Loucy (cell line): ENCODE results near the gene C3orf18.

Source experiments
- H2AFZ ChIP-seq: fragments of 200-600 bp; sonication (generic); 2 replicates; pipeline ENCODE4 v1.6.0; 2016; ENCODE audit warnings: antibody characterized with exemption, mild to moderate bottlenecking, low read length, moderate library complexity
- H3F3A ChIP-seq: fragments of 200-600 bp; 2 replicates; pipeline ENCODE4 v1.6.0; 2016; ENCODE audit warnings: antibody characterized with exemption, low read depth, mild to moderate bottlenecking
- H3K27me3 ChIP-seq: fragments of 200-600 bp; sonication (generic); 2 replicates; pipeline ENCODE4 v1.6.1; 2014; ENCODE audit warnings: low read length, mild to moderate bottlenecking; ENCODE audit not compliant: insufficient read depth, poor library complexity, severe bottlenecking
- H3K36me3 ChIP-seq: fragments of 200-600 bp; sonication (generic); 2 replicates; pipeline ENCODE4 v1.6.1; 2016; ENCODE audit warnings: low read length; ENCODE audit not compliant: insufficient read depth
- H3K4me1 ChIP-seq: fragments of 200-600 bp; sonication (generic); 2 replicates; pipeline ENCODE4 v1.5.1; 2014; ENCODE audit warnings: low read length, mild to moderate bottlenecking; ENCODE audit not compliant: insufficient read depth, poor library complexity, severe bottlenecking
- H3K4me2 ChIP-seq: fragments of 200-600 bp; sonication (generic); 2 replicates; pipeline ENCODE4 v1.6.0; 2014; ENCODE audit warnings: antibody characterized with exemption, low read length, low read depth, mild to moderate bottlenecking; ENCODE audit not compliant: poor library complexity, severe bottlenecking
- H3K4me3 ChIP-seq: fragments of 200-600 bp; sonication (generic); 2 replicates; pipeline ENCODE4 v1.5.1; 2014; ENCODE audit warnings: low read length, mild to moderate bottlenecking, mixed read lengths; ENCODE audit not compliant: poor library complexity, severe bottlenecking
- H3K79me2 ChIP-seq: fragments of 200-600 bp; sonication (generic); 2 replicates; pipeline ENCODE4 v1.6.1; 2014; ENCODE audit warnings: low read length; ENCODE audit not compliant: insufficient read depth
- H3K9ac ChIP-seq: fragments of 200-600 bp; sonication (generic); 2 replicates; pipeline ENCODE4 v1.6.0; 2014; ENCODE audit warnings: mild to moderate bottlenecking, low read depth, low read length, moderate library complexity; ENCODE audit not compliant: poor library complexity, severe bottlenecking
- H3K9me2 ChIP-seq: fragments of 200-600 bp; sonication (generic); replicated peaks from 2 replicates; pipeline ENCODE4 v1.6.1; 2016; ENCODE audit warnings: low read depth, low read length, mixed read lengths
- H3K9me3 ChIP-seq: fragments of 200-600 bp; sonication (generic); 2 replicates; pipeline ENCODE4 v1.6.1; 2014; ENCODE audit warnings: mild to moderate bottlenecking, antibody characterized with exemption, low read length, low read depth; ENCODE audit not compliant: insufficient read depth
- H4K20me1 ChIP-seq: fragments of 200-600 bp; sonication (generic); 2 replicates; pipeline ENCODE4 v1.6.0; 2014; ENCODE audit warnings: antibody characterized with exemption, low read length, mild to moderate bottlenecking; ENCODE audit not compliant: insufficient read depth, poor library complexity, severe bottlenecking
- EZH2phosphoT487 ChIP-seq: fragments of 200-600 bp; IDR thresholded peaks from 2 replicates; pipeline ENCODE4 v1.6.1; 2018; ENCODE audit warnings: antibody characterized with exemption, mild to moderate bottlenecking, moderate library complexity, borderline replicate concordance
- TF ChIP-seq, protein P1 (sequence below): fragments of 200-600 bp; sonication (generic); conservative IDR thresholded peaks from 2 replicates; pipeline ENCODE4 v1.5.1; 2014; ENCODE audit warnings: mild to moderate bottlenecking, antibody characterized with exemption, low read length

The C3orf18 gene

DNA sequence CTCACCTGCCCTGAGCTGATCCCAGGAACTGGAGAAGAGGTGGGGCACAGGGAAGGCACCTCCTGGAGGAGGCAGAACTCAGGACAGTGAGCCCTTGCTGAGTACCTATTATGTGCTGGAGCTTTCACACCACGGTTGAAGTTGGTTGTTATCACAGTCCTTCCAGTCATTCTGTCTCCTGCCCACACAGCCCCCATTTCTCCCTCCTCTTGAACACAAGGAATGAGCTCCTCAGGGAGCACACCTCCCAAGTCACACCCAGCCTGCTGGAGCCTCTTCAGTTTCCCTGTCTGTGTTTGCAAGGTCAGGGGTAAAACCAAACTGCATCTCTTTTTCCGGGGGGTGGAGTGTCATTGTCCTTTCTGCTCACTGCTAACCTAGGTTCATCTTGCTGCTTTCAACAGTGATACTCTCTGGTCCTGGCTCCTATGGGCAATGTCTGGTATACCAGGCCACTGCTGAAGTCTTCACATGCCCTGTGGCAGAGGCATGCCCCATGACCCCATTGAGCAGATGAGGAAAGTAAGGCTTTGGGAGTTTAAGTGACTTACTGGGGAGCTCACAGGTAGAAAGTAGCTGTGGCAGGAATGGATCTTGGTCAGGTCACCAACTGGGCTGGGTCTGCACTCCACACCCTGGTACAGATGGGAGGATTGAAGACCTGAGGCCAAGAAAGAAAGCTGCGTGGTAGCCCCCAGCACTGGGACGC is 30.0 kb downstream of the C3orf18 start:
- Histone ChIP-seq H2AFZ (no peak overlapping the region), H3K4me2 (no peak overlapping the region), H3K9me3 (no peaks in the 10 kb centered on the region), H3F3A (no peaks in the 10 kb centered on the region), H3K27me3 (no peaks in the 10 kb centered on the region), H3K36me3 (no peaks in the 10 kb centered on the region), H3K9me2 (no peaks in the 10 kb centered on the region), H3K4me1 (no peaks in the 10 kb centered on the region), H3K9ac (no peak overlapping the region), H3K79me2 (no peaks in the 10 kb centered on the region), H3K4me3 (no peak overlapping the region), H4K20me1 (no peaks in the 10 kb centered on the region)
- TF ChIP-seq, protein P1, sequence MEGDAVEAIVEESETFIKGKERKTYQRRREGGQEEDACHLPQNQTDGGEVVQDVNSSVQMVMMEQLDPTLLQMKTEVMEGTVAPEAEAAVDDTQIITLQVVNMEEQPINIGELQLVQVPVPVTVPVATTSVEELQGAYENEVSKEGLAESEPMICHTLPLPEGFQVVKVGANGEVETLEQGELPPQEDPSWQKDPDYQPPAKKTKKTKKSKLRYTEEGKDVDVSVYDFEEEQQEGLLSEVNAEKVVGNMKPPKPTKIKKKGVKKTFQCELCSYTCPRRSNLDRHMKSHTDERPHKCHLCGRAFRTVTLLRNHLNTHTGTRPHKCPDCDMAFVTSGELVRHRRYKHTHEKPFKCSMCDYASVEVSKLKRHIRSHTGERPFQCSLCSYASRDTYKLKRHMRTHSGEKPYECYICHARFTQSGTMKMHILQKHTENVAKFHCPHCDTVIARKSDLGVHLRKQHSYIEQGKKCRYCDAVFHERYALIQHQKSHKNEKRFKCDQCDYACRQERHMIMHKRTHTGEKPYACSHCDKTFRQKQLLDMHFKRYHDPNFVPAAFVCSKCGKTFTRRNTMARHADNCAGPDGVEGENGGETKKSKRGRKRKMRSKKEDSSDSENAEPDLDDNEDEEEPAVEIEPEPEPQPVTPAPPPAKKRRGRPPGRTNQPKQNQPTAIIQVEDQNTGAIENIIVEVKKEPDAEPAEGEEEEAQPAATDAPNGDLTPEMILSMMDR = no peak
- no peak for TF ChIP-seq EZH2phosphoT487

DNA sequence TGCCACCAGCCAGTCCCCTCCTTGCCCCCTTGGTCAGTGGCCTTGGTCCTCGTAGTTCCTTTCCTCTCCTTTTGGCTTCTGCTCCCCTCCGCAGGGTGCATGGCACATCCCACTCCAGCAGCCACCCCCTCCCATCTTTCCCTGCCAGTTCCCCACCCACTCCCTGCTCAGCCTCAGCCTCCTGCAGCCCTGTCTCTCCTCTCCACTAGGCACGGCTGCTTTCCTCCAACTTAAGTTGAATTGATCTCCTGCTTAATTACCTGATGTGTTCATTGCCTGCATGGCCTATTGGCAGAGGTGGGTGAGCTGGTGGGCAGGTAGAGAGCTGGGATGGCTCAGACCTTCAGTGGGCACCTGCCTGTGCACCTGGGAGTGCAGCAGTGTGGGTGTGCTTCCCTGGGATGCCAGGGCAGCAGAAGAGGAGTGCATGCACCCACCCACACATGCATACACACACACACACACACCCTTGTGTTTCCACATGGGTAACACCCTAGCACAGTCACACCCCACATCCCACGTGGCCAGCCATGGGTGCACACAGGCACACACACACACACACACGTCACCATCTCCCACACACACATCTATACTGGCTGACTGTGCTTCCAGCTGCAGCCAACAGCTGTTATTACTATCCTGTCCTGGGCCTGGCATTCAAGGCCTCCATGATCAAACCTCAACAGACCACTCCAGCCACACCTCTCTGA is 30.9 kb downstream of the C3orf18 start:
- Histone ChIP-seq H3K27me3 (no peaks in the 10 kb centered on the region), H3F3A (no peaks in the 10 kb centered on the region), H3K4me2 (no peak overlapping the region), H3K36me3 (no peaks in the 10 kb centered on the region), H3K79me2 (no peaks in the 10 kb centered on the region), H3K9ac (no peak overlapping the region), H3K9me3 (no peaks in the 10 kb centered on the region), H4K20me1 (no peaks in the 10 kb centered on the region), H3K4me1 (no peaks in the 10 kb centered on the region), H2AFZ (no peak overlapping the region), H3K9me2 (no peaks in the 10 kb centered on the region), H3K4me3 (no peak overlapping the region)
- TF ChIP-seq, protein P1 = no peak
- TF ChIP-seq EZH2phosphoT487 = no peak

DNA sequence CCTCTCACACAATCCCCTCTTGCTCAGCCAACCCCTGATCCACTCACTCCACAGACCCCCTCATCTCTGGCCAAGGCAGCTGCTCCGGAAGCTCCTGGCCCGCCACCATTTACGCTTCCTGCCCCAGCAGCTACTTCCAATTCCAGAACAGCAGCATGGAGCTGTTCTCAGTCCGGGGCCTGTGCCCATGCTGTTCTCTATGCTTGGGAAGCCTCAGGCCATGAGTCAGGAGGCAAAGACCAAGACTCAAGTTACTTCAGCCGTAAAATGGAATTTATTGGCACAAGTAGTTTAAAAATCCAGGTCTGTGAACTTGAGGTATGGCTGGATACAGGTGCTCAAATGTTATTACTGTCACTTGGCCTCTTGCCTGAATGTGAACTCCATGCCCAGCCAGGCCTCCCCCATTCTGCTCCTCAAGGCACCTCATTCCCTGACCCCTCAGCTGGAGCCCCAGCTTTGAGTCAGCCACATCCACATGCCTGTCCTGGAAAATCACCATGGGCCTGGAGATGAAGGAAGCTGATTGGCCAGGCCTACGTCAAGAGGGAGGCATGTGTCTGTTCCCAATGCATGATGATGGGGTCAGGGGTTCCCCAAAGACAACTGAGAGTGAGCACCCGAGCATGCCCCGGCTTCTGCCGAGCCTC is 32.7 kb downstream of the C3orf18 start:
- H3K9me2 ChIP-seq = no peaks in the 10 kb centered on the region
- TF ChIP-seq, protein P1 = no peak
- TF ChIP-seq EZH2phosphoT487 = no peak
- no peaks in the 10 kb centered on the region for H3K79me2 ChIP-seq
- H3K36me3 ChIP-seq = no peaks in the 10 kb centered on the region
- no peaks in the 10 kb centered on the region for H3K9me3 ChIP-seq
- H3K4me2 ChIP-seq = no peak overlapping the region
- no peak overlapping the region for H3K4me3 ChIP-seq
- no peak overlapping the region for H2AFZ ChIP-seq
- H4K20me1 ChIP-seq = no peaks in the 10 kb centered on the region
- H3F3A ChIP-seq = no peaks in the 10 kb centered on the region
- H3K9ac ChIP-seq = no peak overlapping the region
- no peaks in the 10 kb centered on the region for H3K4me1 ChIP-seq
- no peaks in the 10 kb centered on the region for H3K27me3 ChIP-seq
